GM12801 (cell line): ENCODE data around the gene CCSER1.

ENCODE experiments used
- TF ChIP-seq, protein P1 (sequence below): IDR thresholded peaks from one replicate; pipeline ENCODE4 v1.5.1; 2011; ENCODE audit warnings: control low read depth; ENCODE audit not compliant: insufficient read length; ENCODE audit errors: extremely low read depth

Gene CCSER1

DNA sequence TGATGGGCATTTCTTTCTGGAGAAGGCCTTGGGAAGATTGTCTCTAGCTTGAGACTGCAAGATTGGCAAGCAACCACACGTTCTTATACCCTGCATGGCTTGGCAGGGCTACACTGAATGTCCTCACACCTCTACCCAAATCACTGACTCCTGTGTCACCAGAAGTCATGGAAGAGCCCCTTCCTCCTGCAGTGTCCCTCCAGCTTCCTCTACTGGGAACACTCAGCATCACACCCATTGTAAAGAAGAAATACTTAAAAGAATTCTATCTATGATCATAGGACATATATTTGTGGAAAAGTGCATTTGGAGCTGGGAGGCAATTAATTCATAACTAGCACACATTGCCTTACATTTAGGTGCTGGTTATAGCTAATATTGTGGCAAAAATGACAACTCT is 113.1 kb downstream of the CCSER1 start:
- TF ChIP-seq, protein P1, sequence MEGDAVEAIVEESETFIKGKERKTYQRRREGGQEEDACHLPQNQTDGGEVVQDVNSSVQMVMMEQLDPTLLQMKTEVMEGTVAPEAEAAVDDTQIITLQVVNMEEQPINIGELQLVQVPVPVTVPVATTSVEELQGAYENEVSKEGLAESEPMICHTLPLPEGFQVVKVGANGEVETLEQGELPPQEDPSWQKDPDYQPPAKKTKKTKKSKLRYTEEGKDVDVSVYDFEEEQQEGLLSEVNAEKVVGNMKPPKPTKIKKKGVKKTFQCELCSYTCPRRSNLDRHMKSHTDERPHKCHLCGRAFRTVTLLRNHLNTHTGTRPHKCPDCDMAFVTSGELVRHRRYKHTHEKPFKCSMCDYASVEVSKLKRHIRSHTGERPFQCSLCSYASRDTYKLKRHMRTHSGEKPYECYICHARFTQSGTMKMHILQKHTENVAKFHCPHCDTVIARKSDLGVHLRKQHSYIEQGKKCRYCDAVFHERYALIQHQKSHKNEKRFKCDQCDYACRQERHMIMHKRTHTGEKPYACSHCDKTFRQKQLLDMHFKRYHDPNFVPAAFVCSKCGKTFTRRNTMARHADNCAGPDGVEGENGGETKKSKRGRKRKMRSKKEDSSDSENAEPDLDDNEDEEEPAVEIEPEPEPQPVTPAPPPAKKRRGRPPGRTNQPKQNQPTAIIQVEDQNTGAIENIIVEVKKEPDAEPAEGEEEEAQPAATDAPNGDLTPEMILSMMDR: no peak

DNA sequence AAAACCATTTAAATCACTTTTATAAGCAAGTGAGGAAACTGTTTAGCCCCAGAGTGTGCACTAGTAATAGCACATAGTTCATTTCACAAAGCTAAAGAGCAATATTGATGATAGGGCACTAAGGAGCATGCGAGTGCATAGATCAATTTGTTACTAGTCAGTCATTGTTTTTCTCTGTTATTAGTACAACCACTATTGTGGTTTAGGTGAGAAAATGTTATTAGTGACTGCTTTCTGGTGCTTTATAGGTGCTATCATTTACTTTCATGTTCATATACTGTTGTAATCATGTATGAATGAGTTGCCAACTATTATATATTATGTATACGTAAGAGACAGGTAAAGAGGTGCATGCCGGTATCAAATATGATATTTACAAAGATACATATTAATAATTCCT is 113.8 kb downstream of the CCSER1 start:
- TF ChIP-seq, protein P1: no peak

DNA sequence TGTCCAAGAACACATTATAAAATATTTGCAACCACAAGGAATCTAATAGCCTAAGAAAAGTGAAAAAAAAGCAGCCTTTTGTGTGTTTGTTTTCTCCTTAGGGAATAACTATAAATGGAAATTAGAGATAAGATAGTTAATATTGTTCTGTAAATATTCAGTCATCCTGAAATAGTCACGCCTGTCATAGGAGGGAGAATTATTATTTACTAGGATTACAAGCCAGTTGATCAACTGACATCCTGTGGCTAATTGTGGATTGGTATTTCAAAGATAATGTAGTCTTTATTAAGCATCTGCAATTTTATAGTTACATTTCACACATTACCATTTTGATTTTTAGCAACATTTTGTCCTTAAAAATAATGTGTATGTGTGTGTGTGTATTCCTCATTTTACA is 118.6 kb downstream of the CCSER1 start:
- TF ChIP-seq, protein P1: no peak

DNA sequence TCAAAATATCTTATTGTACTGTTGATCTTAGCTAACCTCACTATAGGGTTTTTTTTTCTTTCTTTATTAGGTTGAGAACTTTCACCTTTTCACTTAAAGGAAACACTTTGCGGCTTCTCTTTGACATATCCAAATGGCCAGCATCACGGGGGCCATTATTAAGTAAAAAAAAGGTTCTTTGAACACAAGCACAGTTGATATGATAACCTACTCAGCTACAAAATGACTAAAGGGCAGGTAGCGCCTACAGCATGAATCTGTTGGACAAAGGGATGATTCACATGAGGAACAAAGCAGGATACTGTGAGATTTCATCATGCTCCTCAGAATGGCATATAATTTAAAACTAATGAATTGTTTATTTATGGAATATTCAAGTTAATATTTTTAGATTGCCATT is 119.6 kb downstream of the CCSER1 start:
- TF ChIP-seq, protein P1: no peak

DNA sequence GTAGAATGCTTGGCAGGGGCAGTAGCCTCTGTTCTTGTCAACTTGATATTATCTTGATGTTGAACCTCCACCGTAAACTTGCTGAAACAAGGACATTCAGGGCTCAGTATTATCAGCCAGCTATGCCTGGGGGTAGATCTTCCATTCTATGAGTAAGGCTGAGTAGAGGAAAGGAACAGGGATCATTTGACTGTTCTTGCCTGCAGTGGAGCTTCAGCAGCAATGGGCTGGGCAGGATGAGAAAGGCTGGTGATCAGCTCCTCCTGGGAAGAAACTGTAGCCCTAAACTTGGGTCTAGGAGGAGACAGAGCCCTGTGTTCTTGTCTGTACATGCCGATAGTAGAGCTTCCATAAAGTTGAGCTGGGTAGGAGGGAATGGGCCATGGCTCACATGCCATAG is 127.2 kb downstream of the CCSER1 start:
- TF ChIP-seq, protein P1: no peak

DNA sequence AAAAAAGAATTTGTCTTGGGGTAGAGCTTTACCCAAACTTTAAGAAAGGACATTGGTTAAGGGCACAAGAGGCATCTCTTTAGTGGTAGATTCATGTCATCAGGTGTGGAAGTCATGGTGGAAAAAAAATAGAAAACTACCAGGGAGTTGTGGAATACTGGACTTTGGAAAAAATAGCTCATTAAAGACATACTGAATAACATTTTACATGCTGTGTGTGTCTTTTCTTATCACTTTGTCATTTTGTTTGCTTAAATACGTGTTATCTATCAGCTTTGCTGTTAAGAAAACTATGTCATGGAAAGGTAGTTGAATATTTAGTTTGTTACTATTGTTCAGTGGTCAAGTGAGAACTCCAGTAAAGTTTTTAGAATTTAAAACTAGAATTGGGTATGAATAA is 147.0 kb downstream of the CCSER1 start:
- TF ChIP-seq, protein P1: no peak

DNA sequence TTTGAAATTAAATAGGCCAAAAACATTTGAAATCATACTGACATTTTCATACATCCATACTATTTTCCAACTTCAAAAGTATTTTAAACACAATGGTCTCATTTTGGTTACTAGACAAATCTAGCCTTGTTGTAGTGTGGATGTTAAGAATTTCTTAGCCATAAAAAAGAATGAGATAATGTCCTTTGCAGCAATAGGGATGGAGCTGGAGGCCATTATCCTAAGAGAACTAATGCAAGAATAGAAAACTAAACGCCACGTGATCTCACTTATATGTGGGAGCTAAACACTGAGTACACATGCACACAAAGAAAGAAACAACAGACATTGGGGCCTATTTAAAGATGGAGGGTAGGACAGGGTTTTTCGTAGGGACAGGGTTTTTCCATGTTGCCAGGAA is 153.8 kb downstream of the CCSER1 start:
- TF ChIP-seq, protein P1: no peak
